ENCODE results near the gene ANHX. TPM values are rescaled to one million over a fixed set of nuclear protein-coding genes. Genes with fewer than 3 reads are reported as not detected.

ANHX gene
- total RNA-seq, 3 donors from 2014 or later (not counting 1 experiment from before 2014, with no cell fraction given), result not detected

DNA sequence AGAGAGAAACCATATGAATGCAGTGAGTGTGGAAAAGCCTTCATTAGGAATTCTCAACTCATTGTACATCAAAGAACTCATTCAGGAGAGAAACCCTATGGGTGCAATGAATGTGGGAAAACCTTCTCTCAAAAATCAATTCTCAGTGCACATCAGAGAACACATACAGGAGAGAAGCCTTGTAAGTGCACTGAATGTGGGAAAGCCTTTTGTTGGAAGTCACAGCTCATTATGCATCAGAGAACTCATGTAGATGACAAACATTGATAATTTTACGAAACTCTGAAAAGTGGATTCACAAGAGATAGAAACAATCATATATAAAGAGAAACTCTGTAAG is 31.4 kb downstream of the ANHX start:
- Mint-ChIP-seq H3K27ac (peak overlapping the region in 1 of 2 donors; percentile 79), H3K4me1 (no peaks in the 10 kb centered on the region), H3K36me3 (peaks cover 70% of the 10 kb centered on the region), H3K4me3 (no peak overlapping the region), H3K9me3 (peaks cover 13 to 23% of the 10 kb centered on the region in 2 donors), H3K27me3 (ENCODE audit: low read depth in 2 of 2) (no peaks in the 10 kb centered on the region)
- TF ChIP-seq, protein P1, sequence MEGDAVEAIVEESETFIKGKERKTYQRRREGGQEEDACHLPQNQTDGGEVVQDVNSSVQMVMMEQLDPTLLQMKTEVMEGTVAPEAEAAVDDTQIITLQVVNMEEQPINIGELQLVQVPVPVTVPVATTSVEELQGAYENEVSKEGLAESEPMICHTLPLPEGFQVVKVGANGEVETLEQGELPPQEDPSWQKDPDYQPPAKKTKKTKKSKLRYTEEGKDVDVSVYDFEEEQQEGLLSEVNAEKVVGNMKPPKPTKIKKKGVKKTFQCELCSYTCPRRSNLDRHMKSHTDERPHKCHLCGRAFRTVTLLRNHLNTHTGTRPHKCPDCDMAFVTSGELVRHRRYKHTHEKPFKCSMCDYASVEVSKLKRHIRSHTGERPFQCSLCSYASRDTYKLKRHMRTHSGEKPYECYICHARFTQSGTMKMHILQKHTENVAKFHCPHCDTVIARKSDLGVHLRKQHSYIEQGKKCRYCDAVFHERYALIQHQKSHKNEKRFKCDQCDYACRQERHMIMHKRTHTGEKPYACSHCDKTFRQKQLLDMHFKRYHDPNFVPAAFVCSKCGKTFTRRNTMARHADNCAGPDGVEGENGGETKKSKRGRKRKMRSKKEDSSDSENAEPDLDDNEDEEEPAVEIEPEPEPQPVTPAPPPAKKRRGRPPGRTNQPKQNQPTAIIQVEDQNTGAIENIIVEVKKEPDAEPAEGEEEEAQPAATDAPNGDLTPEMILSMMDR (IDR thresholded peaks at IDR 0.05), result no peak
- Histone ChIP-seq H3K27me3 (ENCODE audit: control insufficient read depth, insufficient read depth, low read length) (no peaks in the 10 kb centered on the region), H3K36me3 (ENCODE audit: control insufficient read depth, insufficient read depth, low read length) (peaks cover 27% of the 10 kb centered on the region), H3K27ac (ENCODE audit: low read length) (no peak overlapping the region), H3K4me1 (ENCODE audit: control insufficient read depth, insufficient read depth, low read length) (no peaks in the 10 kb centered on the region), H3K4me3 (ENCODE audit: low read length) (no peak overlapping the region), H3K9me3 (ENCODE audit: control insufficient read depth, insufficient read depth, low read length) (peaks cover 53% of the 10 kb centered on the region)
- intact Hi-C loops (cut with micrococcal nuclease), result no loop called here
- ATAC-seq (no peak), DNase-seq (no peak)
- 83% methylated on average over 1 of the region's 1 CpG for WGBS (ENCODE audit: insufficient coverage)

DNA sequence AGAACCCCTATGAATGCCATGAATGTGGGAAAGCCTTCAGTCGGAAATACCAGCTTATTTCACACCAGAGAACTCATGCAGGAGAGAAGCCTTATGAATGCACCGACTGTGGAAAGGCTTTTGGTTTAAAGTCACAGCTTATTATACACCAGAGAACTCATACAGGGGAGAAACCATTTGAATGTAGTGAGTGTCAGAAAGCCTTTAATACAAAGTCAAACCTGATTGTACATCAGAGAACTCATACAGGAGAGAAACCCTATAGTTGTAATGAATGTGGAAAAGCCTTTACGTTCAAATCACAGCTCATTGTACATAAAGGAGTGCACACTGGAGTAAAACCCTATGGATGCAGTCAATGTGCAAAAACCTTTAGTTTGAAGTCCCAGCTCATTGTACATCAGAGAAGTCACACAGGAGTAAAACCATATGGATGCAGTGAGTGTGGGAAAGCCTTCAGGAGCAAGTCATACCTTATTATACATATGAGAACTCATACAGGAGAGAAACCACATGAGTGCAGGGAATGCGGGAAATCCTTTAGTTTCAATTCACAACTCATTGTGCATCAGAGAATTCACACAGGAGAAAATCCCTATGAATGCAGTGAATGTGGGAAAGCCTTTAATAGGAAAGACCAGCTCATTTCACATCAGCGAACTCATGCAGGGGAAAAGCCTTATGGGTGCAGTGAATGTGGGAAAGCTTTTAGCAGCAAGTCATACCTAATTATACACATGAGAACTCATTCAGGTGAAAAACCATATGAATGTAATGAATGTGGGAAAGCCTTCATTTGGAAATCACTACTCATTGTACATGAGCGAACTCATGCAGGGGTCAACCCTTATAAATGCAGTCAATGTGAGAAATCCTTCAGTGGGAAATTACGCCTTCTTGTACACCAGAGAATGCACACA is 32.1 kb downstream of the ANHX start:
- H3K4me3 ChIP-seq (ENCODE audit: low read length), result no peak overlapping the region
- Mint-ChIP-seq H3K4me1 (no peaks in the 10 kb centered on the region), H3K27me3 (ENCODE audit: low read depth in 2 of 2) (no peaks in the 10 kb centered on the region), H3K9me3 (peaks cover 13 to 22% of the 10 kb centered on the region in 2 donors), H3K4me3 (peak overlapping the region; percentile 31), H3K36me3 (peaks cover 70% of the 10 kb centered on the region), H3K27ac (peak overlapping the region in 1 of 2 donors; percentile 79)
- DNase-seq, result peak in 1 of 2 donors; percentile 12
- H3K36me3 ChIP-seq (ENCODE audit: control insufficient read depth, insufficient read depth, low read length), result peaks cover 27% of the 10 kb centered on the region
- H3K4me1 ChIP-seq (ENCODE audit: control insufficient read depth, insufficient read depth, low read length), result no peaks in the 10 kb centered on the region
- intact Hi-C loops (cut with micrococcal nuclease), result no loop called here
- no peak for ATAC-seq
- H3K9me3 ChIP-seq (ENCODE audit: control insufficient read depth, insufficient read depth, low read length), result peaks cover 47% of the 10 kb centered on the region
- 100% methylated on average over 5 of the region's 7 CpGs for WGBS (ENCODE audit: insufficient coverage)
- H3K27ac ChIP-seq (ENCODE audit: low read length), result no peak overlapping the region
- TF ChIP-seq, protein P1 (IDR thresholded peaks at IDR 0.05), result no peak
- no peaks in the 10 kb centered on the region for H3K27me3 ChIP-seq (ENCODE audit: control insufficient read depth, insufficient read depth, low read length)

DNA sequence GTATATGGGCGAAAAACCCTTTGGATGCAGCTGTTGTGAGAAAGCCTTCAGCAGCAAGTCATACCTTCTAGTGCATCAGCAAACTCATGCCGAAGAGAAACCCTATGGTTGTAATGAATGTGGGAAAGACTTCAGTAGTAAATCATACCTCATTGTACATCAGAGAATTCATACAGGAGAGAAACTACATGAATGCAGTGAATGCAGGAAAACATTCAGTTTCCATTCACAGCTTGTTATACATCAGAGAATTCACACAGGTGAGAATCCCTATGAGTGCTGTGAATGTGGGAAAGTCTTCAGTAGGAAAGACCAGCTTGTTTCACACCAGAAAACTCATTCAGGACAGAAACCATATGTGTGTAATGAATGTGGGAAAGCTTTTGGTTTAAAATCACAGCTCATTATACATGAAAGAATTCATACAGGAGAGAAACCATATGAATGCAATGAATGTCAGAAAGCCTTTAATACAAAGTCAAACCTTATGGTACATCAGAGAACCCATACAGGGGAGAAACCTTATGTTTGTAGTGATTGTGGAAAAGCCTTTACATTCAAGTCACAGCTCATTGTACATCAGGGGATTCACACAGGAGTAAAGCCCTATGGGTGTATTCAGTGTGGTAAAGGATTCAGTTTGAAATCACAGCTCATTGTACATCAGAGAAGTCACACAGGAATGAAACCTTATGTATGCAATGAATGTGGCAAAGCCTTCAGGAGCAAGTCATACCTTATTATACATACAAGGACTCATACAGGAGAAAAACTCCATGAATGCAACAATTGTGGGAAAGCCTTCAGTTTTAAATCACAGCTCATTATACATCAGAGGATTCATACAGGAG is 33.0 kb downstream of the ANHX start:
- Histone ChIP-seq H3K27ac (ENCODE audit: low read length) (no peak overlapping the region), H3K4me1 (ENCODE audit: control insufficient read depth, insufficient read depth, low read length) (no peaks in the 10 kb centered on the region), H3K27me3 (ENCODE audit: control insufficient read depth, insufficient read depth, low read length) (no peaks in the 10 kb centered on the region), H3K4me3 (ENCODE audit: low read length) (no peak overlapping the region), H3K9me3 (ENCODE audit: control insufficient read depth, insufficient read depth, low read length) (peaks cover 38% of the 10 kb centered on the region), H3K36me3 (ENCODE audit: control insufficient read depth, insufficient read depth, low read length) (peaks cover 27% of the 10 kb centered on the region)
- Mint-ChIP-seq H3K9me3 (peaks cover 11 to 20% of the 10 kb centered on the region in 2 donors), H3K36me3 (peaks cover 70% of the 10 kb centered on the region), H3K4me1 (no peaks in the 10 kb centered on the region), H3K4me3 (peak overlapping the region; percentile 31), H3K27ac (peak overlapping the region in 1 of 2 donors; percentile 79), H3K27me3 (ENCODE audit: low read depth in 2 of 2) (no peaks in the 10 kb centered on the region)
- DNase-seq (no peak), ATAC-seq (no peak)
- TF ChIP-seq, protein P1 (IDR thresholded peaks at IDR 0.05), result no peak
- intact Hi-C loops (cut with micrococcal nuclease), result no loop called here
- 100% methylated on average over 1 of the region's 2 CpGs for WGBS (ENCODE audit: insufficient coverage)
